Mesenchymal stem cell (in vitro differentiated cells and primary cell): Measurements from ENCODE around the gene IGF1R.

Source experiments
- DNase-seq: peaks from one replicate; pipeline ENCODE4 v3.0.0-alpha.2; 2013
- H2AFZ ChIP-seq: one replicate; pipeline ENCODE4 v1.6.1; 2013; ENCODE audit warnings: low read depth, mild to moderate bottlenecking, control low read depth, inconsistent platforms, low read length, moderate library complexity
- H2AK5ac ChIP-seq: 2 replicates; pipeline ENCODE4 v1.6.1; 2013; ENCODE audit warnings: low read length, moderate library complexity, mild to moderate bottlenecking, inconsistent platforms; ENCODE audit not compliant: severe bottlenecking
- H2BK120ac ChIP-seq: one replicate; pipeline ENCODE4 v1.6.1; 2013; ENCODE audit warnings: low read depth, mild to moderate bottlenecking, inconsistent platforms, low read length, moderate library complexity
- H2BK12ac ChIP-seq, 2 experiments: one replicate each; pipeline ENCODE4 v1.6.1; 2013; ENCODE audit warnings: inconsistent platforms in 2 of 2, low read length in 2 of 2, mild to moderate bottlenecking in 2 of 2, moderate library complexity in 2 of 2, control low read depth in 1 of 2
- H2BK15ac ChIP-seq: one replicate; pipeline ENCODE4 v1.6.1; 2013; ENCODE audit warnings: mild to moderate bottlenecking, low read depth, inconsistent platforms; ENCODE audit not compliant: poor library complexity, severe bottlenecking
- H2BK5ac ChIP-seq: 2 replicates; pipeline ENCODE4 v1.6.1; 2013; ENCODE audit warnings: low read depth, mild to moderate bottlenecking, low read length, control low read depth, inconsistent platforms; ENCODE audit not compliant: poor library complexity, severe bottlenecking
- H3K14ac ChIP-seq, 2 experiments: one replicate each; pipeline ENCODE4 v1.6.1; 2013; ENCODE audit warnings: inconsistent platforms in 2 of 2, low read length in 2 of 2, control low read depth in 1 of 2, mild to moderate bottlenecking in 1 of 2, moderate library complexity in 1 of 2
- H3K18ac ChIP-seq, 2 experiments: one replicate each; pipeline ENCODE4 v1.6.1; 2013; ENCODE audit warnings: inconsistent platforms in 2 of 2, low read length in 2 of 2, control low read depth in 1 of 2, low read depth in 1 of 2, mild to moderate bottlenecking in 1 of 2
- H3K23ac ChIP-seq, 2 experiments: one replicate each; pipeline ENCODE4 v1.6.1; 2013; ENCODE audit warnings: inconsistent platforms in 2 of 2, low read length in 2 of 2, mild to moderate bottlenecking in 2 of 2, moderate library complexity in 2 of 2, control low read depth in 1 of 2
- H3K27ac ChIP-seq: 2 replicates; pipeline ENCODE4 v1.5.1; 2013; ENCODE audit warnings: mild to moderate bottlenecking, moderate library complexity, low read length, control low read depth, inconsistent platforms; ENCODE audit not compliant: poor library complexity, severe bottlenecking
- H3K27me3 ChIP-seq, 2 experiments: 2 replicates each; pipeline versions ENCODE4 v1.6.1 to v1.7.0; 2013; ENCODE audit warnings: low read length in 2 of 2, mild to moderate bottlenecking in 2 of 2, moderate library complexity in 2 of 2, control low read depth in 1 of 2, inconsistent platforms in 1 of 2; ENCODE audit not compliant: control insufficient read depth in 1 of 2, insufficient read depth in 1 of 2
- H3K36me3 ChIP-seq, 2 experiments: 2 replicates each; pipeline versions ENCODE4 v1.6.1 to v1.7.0; 2013; ENCODE audit warnings: low read length in 2 of 2, control low read depth in 1 of 2, inconsistent platforms in 1 of 2, low read depth in 1 of 2, mild to moderate bottlenecking in 1 of 2; ENCODE audit not compliant: insufficient read depth in 2 of 2, control insufficient read depth in 1 of 2
- H3K4ac ChIP-seq, 2 experiments: one replicate each; pipeline ENCODE4 v1.6.1; 2013; ENCODE audit warnings: inconsistent platforms in 2 of 2, low read length in 2 of 2, mild to moderate bottlenecking in 2 of 2, moderate library complexity in 2 of 2, control low read depth in 1 of 2, low read depth in 1 of 2
- H3K4me1 ChIP-seq: 2 replicates; pipeline ENCODE4 v1.6.1; 2013; ENCODE audit warnings: low read depth, low read length, control low read depth; ENCODE audit not compliant: control insufficient read depth, insufficient read depth
- H3K4me2 ChIP-seq: 2 replicates; pipeline ENCODE4 v1.6.1; 2013; ENCODE audit warnings: low read length, mild to moderate bottlenecking, inconsistent platforms; ENCODE audit not compliant: poor library complexity, severe bottlenecking
- H3K4me3 ChIP-seq, 2 experiments: 2 replicates each; pipeline versions ENCODE4 v1.5.1 to v1.7.0; 2013; ENCODE audit warnings: low read length in 2 of 2, mild to moderate bottlenecking in 2 of 2, control low read depth in 1 of 2, low read depth in 1 of 2; ENCODE audit not compliant: insufficient read depth in 1 of 2
- H3K79me1 ChIP-seq: replicated peaks from 2 replicates; pipeline ENCODE4 v1.6.1; 2013; ENCODE audit warnings: mild to moderate bottlenecking, control low read depth, low read length, inconsistent platforms; ENCODE audit not compliant: poor library complexity, severe bottlenecking
- H3K9ac ChIP-seq: 2 replicates; pipeline ENCODE4 v1.7.0; 2013; ENCODE audit warnings: mild to moderate bottlenecking, low read length, moderate library complexity
- H3K9me3 ChIP-seq: 2 replicates; pipeline ENCODE4 v1.7.0; 2013; ENCODE audit warnings: mild to moderate bottlenecking, low read length; ENCODE audit not compliant: control insufficient read depth
- H4K8ac ChIP-seq: one replicate; pipeline ENCODE4 v1.6.1; 2013; ENCODE audit warnings: inconsistent platforms, mild to moderate bottlenecking, low read length, moderate library complexity
- H4K91ac ChIP-seq: one replicate; pipeline ENCODE4 v1.6.1; 2013; ENCODE audit warnings: mild to moderate bottlenecking, low read length, inconsistent platforms
- WGBS: methylation state at CpG from one replicate; pipeline ENCODE4 v1.1.7; 2013; ENCODE audit warnings: mixed read lengths; 5-methylcytosine and 5-hydroxymethylcytosine counted together

The IGF1R gene

DNA sequence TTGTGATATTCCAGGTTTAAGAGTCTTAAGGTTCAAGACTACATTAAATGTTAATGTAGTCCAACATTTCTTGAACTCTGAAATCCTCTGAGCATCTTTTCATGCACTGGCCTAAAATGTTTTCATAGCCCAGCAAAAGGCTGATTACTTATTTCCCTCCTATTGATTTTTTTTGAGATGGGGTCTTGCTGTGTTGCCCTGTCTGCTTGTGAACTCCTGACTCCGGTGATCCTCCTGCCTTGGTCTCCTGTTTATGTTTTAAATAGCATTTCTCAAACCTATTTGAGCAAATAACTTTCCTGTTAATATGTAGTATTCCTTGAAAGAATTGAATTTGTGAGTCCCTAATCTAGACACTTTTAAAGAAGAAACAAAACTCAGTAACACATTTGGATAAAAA, 133.5 kb downstream of the IGF1R start:
- H2BK15ac ChIP-seq, result no peak overlapping the region
- H3K4me1 ChIP-seq, result peaks cover 15% of the 10 kb centered on the region
- no peak overlapping the region for H3K23ac ChIP-seq
- H3K27ac ChIP-seq, result no peak overlapping the region
- no peak overlapping the region for H3K4me3 ChIP-seq
- H4K91ac ChIP-seq, result no peak overlapping the region
- WGBS, result no CpG with 5 or more reads among the region's 1 CpG
- no peaks in the 10 kb centered on the region for H3K9me3 ChIP-seq
- H3K4me2 ChIP-seq, result no peak overlapping the region
- H3K18ac ChIP-seq, result no peak overlapping the region
- no peaks in the 10 kb centered on the region for H3K36me3 ChIP-seq
- H2AFZ ChIP-seq, result no peak overlapping the region
- H3K79me1 ChIP-seq, result peaks cover 20% of the 10 kb centered on the region
- H3K9ac ChIP-seq, result no peak overlapping the region
- H4K8ac ChIP-seq, result no peak overlapping the region
- H3K4ac ChIP-seq, result no peak overlapping the region
- no peak overlapping the region for H3K14ac ChIP-seq
- H2BK5ac ChIP-seq, result no peak overlapping the region
- no peak overlapping the region for H2AK5ac ChIP-seq
- H2BK120ac ChIP-seq, result no peak overlapping the region
- no peaks in the 10 kb centered on the region for H3K27me3 ChIP-seq
- no peak for DNase-seq
- no peak overlapping the region for H2BK12ac ChIP-seq

DNA sequence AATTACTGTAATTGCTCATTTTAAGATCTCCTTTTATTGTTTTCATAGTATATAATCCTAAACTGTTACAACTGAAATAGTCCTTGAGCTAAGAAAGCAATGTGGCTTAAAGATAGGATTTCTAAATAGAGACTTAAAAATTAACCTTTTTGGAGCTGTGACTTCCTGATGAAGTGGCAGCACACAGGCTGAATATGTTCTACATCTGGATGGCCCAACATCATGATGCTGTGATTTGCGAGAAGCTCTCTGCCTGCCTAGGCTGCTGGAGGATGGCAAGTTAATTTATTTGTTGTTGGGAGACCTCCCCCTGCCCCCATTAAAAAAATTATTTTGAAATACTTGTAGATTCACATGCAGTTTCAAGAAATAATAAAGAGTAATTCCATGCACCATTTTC, 134.5 kb downstream of the IGF1R start:
- Histone ChIP-seq H3K4me3 (no peak overlapping the region), H3K4me1 (peaks cover 12% of the 10 kb centered on the region), H4K8ac (no peak overlapping the region), H3K4ac (no peak overlapping the region), H3K36me3 (no peaks in the 10 kb centered on the region), H2BK5ac (no peak overlapping the region), H3K18ac (no peak overlapping the region), H3K9me3 (no peaks in the 10 kb centered on the region), H2AK5ac (no peak overlapping the region), H2BK15ac (no peak overlapping the region), H3K4me2 (no peak overlapping the region), H3K23ac (no peak overlapping the region), H4K91ac (no peak overlapping the region), H3K79me1 (peaks cover 27% of the 10 kb centered on the region), H2BK12ac (no peak overlapping the region), H3K27ac (no peak overlapping the region), H3K27me3 (no peaks in the 10 kb centered on the region), H3K14ac (no peak overlapping the region), H3K9ac (no peak overlapping the region), H2BK120ac (no peak overlapping the region), H2AFZ (no peak overlapping the region)
- WGBS, result 88% methylated on average over 1 of the region's 1 CpG
- no peak for DNase-seq

DNA sequence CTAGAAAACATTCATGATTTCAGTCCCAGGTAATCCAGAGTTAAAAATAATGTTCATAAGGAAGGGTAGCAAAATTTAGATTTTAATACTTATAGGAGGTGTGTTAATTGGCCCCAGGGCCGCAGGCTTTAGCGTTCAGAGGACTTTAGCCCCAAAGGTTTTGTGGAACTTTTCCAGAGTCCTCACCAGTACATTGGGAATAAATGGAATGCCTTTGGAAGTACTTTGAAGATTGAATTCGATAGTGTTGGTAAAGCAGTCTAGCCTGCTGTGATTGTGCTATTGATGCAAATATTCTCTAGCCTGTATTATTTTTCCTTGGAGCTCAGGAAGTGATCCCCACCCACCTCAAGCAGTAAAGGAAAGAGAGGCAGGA, 137.1 kb downstream of the IGF1R start:
- peaks cover 33% of the 10 kb centered on the region for H3K79me1 ChIP-seq
- no peak overlapping the region for H2BK5ac ChIP-seq
- no peak overlapping the region for H3K14ac ChIP-seq
- H3K4ac ChIP-seq, result no peak overlapping the region
- H2AFZ ChIP-seq, result no peak overlapping the region
- 93% methylated on average over 3 of the region's 3 CpGs for WGBS
- H2BK12ac ChIP-seq, result no peak overlapping the region
- H3K4me2 ChIP-seq, result no peak overlapping the region
- no peak overlapping the region for H3K9ac ChIP-seq
- no peak overlapping the region for H3K23ac ChIP-seq
- no peak for DNase-seq
- H3K9me3 ChIP-seq, result no peaks in the 10 kb centered on the region
- no peaks in the 10 kb centered on the region for H3K36me3 ChIP-seq
- no peak overlapping the region for H2AK5ac ChIP-seq
- no peak overlapping the region for H2BK120ac ChIP-seq
- peaks cover 16% of the 10 kb centered on the region for H3K4me1 ChIP-seq
- no peaks in the 10 kb centered on the region for H3K27me3 ChIP-seq
- no peak overlapping the region for H3K27ac ChIP-seq
- H3K18ac ChIP-seq, result no peak overlapping the region
- H4K91ac ChIP-seq, result no peak overlapping the region
- H3K4me3 ChIP-seq, result no peak overlapping the region
- peak overlapping the region; percentile 3 for H2BK15ac ChIP-seq
- no peak overlapping the region for H4K8ac ChIP-seq

DNA sequence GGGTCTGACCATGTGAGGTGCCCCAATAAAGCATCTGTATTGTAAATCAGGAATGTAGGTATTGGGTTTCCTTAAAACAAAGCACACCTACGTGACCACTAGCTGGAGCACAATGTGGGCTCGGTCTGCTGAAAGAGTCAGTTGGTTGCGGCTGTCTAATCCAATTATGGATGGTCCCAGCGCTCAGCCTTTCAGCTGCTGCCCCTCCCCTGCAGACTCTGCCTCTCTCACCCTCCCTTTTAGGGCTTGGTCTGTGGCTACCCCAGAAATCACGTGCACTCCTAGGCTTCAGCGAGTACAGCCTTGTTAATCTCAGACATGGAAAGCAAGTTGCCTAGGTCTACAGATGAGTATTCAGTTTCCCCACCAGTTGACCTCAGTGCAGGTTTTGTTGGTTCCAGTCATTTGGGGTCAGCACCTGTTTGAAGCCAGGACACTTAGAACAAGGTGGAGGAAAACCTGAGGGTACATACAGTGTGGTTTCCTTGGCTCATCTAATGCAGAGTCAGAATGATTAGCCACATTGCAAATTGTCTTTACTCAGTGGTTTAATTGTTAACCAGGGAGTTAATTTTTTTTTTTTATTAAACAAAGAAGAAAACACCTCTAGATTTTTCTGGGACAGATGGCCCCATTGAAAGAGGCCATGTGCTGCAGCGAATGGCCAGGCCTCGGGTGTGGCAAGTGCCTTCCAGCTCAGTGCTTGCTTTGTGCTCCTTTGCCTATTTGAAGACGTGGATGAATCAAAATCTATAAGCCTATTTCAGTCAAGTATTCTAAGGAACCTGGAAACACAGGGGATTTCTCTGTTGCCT, 137.7 kb downstream of the IGF1R start:
- Histone ChIP-seq H3K23ac (peak overlapping the region in 1 of 2 experiments; percentile 40), H4K8ac (no peak overlapping the region), H3K9me3 (no peaks in the 10 kb centered on the region), H3K4me3 (no peak overlapping the region), H2BK5ac (no peak overlapping the region), H3K27me3 (no peaks in the 10 kb centered on the region), H3K4ac (peak overlapping the region in 1 of 2 experiments; percentile 67), H3K79me1 (peaks cover 33% of the 10 kb centered on the region), H2AK5ac (peak overlapping the region; percentile 22), H3K18ac (no peak overlapping the region), H3K36me3 (no peaks in the 10 kb centered on the region), H3K9ac (no peak overlapping the region), H3K4me2 (peak overlapping the region; percentile 38), H2BK12ac (no peak overlapping the region), H2BK120ac (no peak overlapping the region), H3K4me1 (peaks cover 16% of the 10 kb centered on the region), H3K27ac (no peak overlapping the region), H3K14ac (peak overlapping the region in 1 of 2 experiments; percentile 81), H2AFZ (no peak overlapping the region), H2BK15ac (peak overlapping the region; percentile 3), H4K91ac (no peak overlapping the region)
- WGBS, result 83% methylated on average over 9 of the region's 9 CpGs
- no peak for DNase-seq
